NCI-H446 treated with DMSO at 0.1 percent for 48 hours (cell line): ENCODE measurements around the gene CD300LF.

ENCODE experiments used
- DNase-seq: peaks from one replicate; lab custom pipeline; 2025; lab: John Stamatoyannopoulos, UW

Gene CD300LF

DNA sequence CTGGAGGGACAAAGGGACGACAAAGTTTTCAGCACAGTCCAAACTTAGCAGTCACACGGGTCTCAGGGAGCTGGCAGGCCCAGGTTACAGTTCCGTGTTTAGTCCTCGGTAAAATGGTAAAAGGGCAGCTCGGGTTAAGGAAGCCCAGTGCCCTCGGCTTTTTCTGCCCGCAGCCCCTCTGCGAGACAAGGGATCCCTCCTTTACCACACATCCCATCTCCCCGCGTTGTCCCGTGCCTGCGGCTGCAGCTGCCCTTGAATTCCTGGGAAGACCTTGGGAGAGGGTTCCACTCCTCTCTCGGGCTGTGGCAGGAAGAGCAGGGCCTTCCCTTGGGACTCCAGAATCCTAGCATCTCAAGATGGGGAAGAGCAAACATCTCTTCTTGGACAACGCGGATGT is 17.1 kb upstream of the CD300LF start:
- no peak for DNase-seq

DNA sequence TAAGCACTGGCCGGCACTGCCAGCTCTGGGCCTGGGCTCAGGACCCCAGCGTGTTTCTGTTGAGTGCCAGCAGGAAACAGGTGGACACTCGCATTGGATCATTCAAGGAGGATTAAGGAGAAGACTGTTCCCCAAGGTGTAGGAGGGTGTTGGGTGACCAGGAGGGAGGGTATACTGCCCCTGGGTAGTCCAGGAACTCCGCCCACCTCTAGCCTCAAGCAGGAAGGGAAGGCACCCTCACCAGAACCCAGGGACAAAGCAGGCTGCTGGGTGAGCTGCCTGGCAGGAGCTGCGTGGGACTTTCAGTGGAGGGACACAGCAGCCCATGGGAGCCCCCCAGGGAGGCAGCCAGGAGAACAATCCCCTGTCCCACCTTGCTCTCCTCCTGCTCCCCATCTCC is 16.6 kb upstream of the CD300LF start:
- DNase-seq, result no peak

DNA sequence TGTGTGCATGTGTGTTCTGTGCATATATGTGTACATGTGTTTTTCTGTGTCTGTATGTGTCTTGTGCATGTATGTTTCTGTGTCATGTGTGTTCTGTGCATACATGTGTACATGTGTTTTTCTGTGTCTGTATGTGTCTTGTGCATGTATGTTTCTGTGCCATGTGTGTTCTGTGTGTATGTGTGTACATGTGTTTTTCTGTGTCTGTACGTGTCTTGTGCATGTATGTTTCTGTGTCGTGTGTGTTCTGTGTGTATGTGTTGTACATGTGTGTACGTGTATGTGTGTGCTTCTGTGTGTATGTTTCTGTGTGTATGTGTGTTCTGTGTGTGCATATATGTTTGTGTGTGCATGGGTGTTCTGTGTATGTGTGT is 16.0 kb upstream of the CD300LF start:
- no peak for DNase-seq

GRCh38 chr17:74728033-74728701 is 15.4 kb upstream of the CD300LF start:
- no peak for DNase-seq

- no peak for DNase-seq
Measured at GRCh38 chr17:74725111-74725510, 12.4 kb upstream of the CD300LF start.

DNA sequence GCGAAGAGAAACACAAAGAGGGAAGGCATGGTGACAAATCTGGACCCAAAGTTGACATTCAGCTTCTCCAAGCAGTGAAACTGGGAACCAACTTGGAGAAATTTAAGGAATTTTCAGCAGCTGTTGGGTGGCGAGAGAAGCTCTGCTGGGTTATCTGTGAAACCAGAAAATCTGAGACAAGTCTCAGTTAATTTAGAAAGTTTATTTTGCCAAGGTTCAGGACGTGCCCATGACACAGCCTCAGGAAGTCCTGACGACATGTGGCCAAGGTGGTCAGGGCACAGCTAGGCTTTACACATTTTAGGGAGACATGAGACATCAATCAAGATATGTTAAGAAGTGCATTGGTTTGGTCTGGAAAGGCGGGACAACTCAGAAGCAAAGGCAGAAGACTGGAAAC is 11.2 kb upstream of the CD300LF start:
- no peak for DNase-seq

- no peak for DNase-seq
Measured at GRCh38 chr17:74722782-74723181, 10.1 kb upstream of the CD300LF start.

DNA sequence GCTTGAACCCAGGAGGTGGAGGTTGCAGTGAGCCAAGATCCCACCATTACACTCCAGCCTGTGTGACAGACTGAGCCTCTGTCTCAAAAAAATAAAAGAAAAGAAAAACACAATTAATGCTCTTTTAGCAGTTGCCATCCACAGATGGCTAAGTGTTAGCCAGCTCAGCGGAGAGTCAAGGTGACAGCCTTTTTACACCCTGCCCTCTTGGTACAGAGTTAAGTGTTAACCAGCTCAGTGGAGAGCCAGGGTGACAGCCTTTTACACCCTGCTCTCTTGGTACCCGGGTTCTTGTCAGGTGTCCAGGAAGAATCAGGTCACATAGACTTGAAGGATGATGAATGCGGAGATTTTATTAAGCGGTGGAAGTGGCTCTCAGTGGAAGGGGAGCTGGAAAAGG is 7.8 kb upstream of the CD300LF start:
- no peak for DNase-seq

- no peak for DNase-seq
Measured at GRCh38 chr17:74715144-74715543, 2.4 kb upstream of the CD300LF start.

GRCh38 chr17:74713171-74713755 is 540 bp upstream of the CD300LF start:
- no peak for DNase-seq

DNA sequence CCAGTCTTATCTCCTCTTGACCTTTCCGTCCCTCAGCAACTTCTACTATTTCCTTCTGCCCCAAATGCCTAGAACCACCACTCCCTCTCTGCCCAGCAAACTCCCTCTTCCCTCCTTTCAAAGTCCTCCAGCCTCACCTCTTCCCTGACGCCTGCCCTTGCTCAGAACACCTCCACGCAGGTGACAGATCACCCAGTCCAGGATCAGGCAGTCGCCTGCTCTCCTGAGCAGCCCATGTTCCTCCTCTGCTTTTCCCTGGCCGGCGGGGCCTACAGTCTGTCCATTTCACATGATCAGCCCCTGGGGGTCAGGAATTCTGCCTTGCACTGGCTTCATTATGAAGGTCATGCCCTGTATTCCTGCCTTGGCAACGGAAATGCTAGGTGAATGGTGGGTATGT is 422 bp downstream of the CD300LF start:
- no peak for DNase-seq

- no peak for DNase-seq
Measured at GRCh38 chr17:74711058-74711824, 1.5 kb downstream of the CD300LF start.

DNA sequence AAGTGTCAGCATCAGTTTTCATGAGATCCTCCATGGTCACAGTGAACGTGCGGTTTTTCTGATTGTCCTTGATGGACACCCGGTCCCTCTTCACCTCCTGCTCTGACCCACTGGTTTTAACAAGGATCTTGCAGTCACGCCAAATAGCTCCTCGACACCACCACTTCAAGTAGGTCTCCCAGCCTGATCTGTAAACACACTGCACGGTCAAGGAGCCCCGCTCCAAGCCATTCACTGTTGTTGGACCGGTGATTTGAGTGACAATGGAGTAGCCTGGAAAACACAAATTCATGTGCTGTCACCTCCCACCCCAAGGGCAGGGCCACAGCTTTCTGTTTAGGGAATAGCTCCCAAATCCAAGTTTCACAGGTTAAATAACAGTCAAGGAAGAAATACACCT is 8.2 kb downstream of the CD300LF start:
- no peak for DNase-seq

DNA sequence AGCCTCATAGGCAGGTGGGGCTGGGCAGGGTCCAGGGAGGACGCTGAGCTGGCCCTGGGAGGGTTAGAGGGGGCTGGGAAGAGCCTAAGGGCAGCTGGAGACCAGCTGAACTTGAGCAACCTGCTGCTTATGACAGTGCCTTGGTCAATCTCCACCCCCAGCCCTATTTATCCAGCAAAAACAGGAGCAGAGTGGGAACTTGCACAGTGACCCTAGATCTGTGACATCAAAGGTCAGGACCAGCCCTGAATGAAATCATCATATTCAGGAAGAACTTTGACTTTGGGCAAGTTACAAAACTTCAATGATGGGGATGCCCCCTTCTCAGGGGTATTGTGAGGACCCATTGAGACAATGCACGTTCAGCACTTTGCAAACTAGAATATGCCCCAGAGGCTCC is 9.4 kb downstream of the CD300LF start:
- DNase-seq, result no peak

DNA sequence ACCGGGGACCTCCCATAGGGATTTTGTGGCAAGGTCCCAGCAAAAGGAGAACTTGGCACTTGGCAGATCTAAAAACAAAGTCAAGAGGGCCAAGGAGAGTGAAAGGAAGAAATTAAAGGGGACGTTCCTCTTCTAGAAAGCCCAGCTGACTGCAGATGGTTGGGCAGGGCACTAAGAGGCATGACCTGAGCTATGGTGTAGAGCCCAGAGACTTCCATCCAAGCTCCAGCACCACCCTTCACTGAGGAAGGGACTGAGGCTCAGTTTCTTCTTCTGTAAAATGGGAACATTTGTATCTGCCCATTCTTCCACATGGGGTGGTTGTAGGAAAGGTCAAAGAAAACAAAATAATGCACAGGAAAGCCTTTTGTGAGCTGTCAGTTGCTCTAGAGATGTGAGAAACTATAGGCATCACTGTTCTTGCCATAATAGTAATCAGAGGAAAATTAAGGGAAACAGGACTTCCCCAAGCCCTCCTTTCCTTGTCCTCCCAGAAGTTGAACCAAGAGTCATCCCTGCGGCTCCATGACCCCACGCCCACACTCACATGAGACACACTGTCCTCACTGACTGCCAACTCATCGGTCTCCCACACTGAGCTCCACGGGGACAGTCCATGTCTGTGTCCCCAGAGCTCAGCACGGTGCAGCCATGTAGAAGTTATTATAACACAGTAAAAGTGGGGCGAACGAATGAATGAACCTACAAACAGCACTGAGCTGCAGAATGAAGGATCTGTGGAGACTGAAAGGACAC is 10.4 kb downstream of the CD300LF start:
- no peak for DNase-seq

DNA sequence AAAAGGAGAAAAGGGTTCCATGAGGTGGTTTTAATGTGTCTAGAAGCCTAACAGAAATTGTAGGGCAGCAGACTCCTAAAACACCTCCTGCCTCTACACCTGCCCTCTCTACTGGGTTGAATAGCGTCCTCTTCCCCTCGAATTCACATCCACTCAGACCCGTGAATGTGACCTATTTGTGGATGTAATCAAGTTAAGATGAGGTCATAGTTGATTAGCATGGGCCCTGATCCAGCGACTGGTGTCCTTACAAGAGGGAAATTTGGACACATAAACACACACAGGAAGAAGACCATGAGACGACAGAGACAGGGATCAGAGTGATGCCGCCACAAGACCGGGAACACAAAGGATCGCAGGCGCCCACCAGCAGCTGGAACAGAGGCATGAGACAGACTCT is 13.5 kb downstream of the CD300LF start:
- DNase-seq, result no peak

DNA sequence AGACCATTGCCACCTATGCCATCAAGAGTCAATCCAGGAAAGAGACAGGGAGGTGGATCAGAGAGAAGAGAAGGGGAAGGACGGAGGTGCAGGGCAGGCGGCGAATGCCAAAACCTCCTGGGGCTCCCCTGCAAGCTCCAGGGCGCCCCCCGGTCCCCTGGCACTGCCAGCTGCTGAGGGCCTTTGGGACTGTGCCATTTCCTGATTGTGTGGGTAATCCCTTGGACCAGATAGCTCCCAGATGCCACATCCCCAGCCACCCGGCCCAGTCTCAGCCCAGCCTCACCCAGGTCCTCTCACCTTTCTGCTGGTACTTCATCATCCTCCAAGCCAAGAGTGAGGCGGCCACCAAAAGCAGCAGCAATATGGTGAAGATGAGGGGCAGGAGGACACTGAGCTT is 14.7 kb downstream of the CD300LF start:
- DNase-seq, result no peak

GRCh38 chr17:74697515-74697914 is 15.2 kb downstream of the CD300LF start:
- DNase-seq, result no peak

- DNase-seq, result no peak
Measured at GRCh38 chr17:74695629-74696028, 17.1 kb downstream of the CD300LF start.

GRCh38 chr17:74694081-74694480 is 18.6 kb downstream of the CD300LF start:
- no peak for DNase-seq

GRCh38 chr17:74691151-74691550 is 21.6 kb downstream of the CD300LF start:
- DNase-seq, result no peak

DNA sequence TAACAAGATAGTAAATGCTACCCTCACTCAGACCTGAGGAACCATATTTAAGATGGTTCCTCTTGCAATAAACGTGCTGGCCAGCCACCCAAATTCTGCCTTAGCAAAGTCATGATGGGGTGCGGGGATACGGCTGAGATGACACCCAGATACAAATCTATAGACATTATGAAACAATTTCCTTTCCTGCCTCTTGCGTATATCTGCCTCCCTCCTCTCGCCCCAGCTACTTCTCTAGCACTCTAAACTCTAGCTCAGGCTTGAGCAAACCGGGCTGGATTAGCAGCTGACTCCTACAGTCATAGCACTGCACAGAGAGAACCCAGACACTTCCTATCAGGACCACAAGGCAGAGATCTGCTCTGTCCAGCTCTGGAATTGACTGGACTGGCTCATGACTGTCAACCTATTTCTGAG is 22.3 kb downstream of the CD300LF start:
- DNase-seq, result no peak

DNA sequence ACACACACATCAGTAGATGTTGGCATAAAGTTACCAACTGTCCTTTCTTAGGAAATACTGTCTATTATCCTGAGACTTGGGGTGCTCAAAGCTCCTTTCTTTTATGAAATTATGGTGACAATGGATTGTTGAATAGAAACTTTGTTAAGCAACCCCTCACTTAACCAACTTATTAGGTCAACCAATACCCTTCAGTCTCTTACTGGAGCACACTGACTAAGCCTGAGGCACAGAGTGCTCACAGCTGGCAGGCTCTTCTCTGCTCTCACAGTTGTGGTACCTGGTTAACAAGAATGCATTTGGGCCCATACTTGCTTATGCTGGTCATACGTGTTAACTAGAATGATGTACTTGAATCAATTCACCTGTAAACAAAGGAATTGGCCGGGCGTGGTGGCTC is 24.8 kb downstream of the CD300LF start:
- no peak for DNase-seq
